Uterus (tissue), 2 donors: Measurements from ENCODE around the gene MDFIC2.

ENCODE experiments used
- CTCF ChIP-seq, 4 experiments: fragments of 200-600 bp in 2 of 4; fragments of 450-650 bp in 2 of 4; sonication (generic) in 2 of 4; IDR thresholded peaks; one replicate each; pipeline ENCODE4 v1.5.1; 2016 to 2019; ENCODE audit warnings: antibody characterized with exemption in 4 of 4, mild to moderate bottlenecking in 2 of 4, moderate library complexity in 1 of 4
- POLR2A ChIP-seq, 2 donors: fragments of 450-650 bp; IDR thresholded peaks; one replicate each; pipeline ENCODE4 v1.6.1; 2016; ENCODE audit warnings: antibody characterized with exemption in 2 of 2, mild to moderate bottlenecking in 1 of 2, moderate library complexity in 1 of 2

- TF ChIP-seq CTCF (IDR thresholded peaks at IDR 0.05) (no peak), POLR2A (IDR thresholded peaks at IDR 0.05) (no peak)
These were observed 61.9 kb downstream of the MDFIC2 start for GRCh38 chr3:70250492-70250891.
